ENCODE results near the gene GRHL1.
A peak's percentile ranks its signal among the peaks of the same experiment; 100 is the strongest.
"Not testable (repeated sequence)": the region's sequence is repeated elsewhere in the genome, so short reads cannot be mapped to it uniquely, and the experiment has no call there.

Gene GRHL1

GRCh38 chr2:10011606-10012325 is 60.3 kb downstream of the GRHL1 start:
- H3K4me1 ChIP-seq (ENCODE audit: control insufficient read depth in 5 of 5, insufficient read depth in 5 of 5, low read length in 5 of 5): peaks cover 15 to 62% (median 51%) of the 10 kb centered on the region in 5 donors
- not testable (repeated sequence) for H3K36me3 ChIP-seq (ENCODE audit: control insufficient read depth in 5 of 5, insufficient read depth in 5 of 5, low read length in 5 of 5); H3K27ac ChIP-seq (ENCODE audit: low read depth, low read length); H3K9ac ChIP-seq (ENCODE audit: low read length in 5 of 5); H3K4me3 ChIP-seq (ENCODE audit: low read depth in 1 of 5, low read length in 5 of 5); H3K27me3 ChIP-seq (ENCODE audit: control insufficient read depth in 5 of 5, insufficient read depth in 4 of 5, low read length in 5 of 5); H3K9me3 ChIP-seq (ENCODE audit: control insufficient read depth in 5 of 5, low read length in 5 of 5)

- not testable (repeated sequence) for H3K27me3 ChIP-seq (ENCODE audit: control insufficient read depth in 5 of 5, insufficient read depth in 4 of 5, low read length in 5 of 5); H3K4me3 ChIP-seq (ENCODE audit: low read depth in 1 of 5, low read length in 5 of 5); H3K9ac ChIP-seq (ENCODE audit: low read length in 5 of 5); H3K36me3 ChIP-seq (ENCODE audit: control insufficient read depth in 5 of 5, insufficient read depth in 5 of 5, low read length in 5 of 5); H3K27ac ChIP-seq (ENCODE audit: low read depth, low read length); H3K9me3 ChIP-seq (ENCODE audit: control insufficient read depth in 5 of 5, low read length in 5 of 5)
- H3K4me1 ChIP-seq (ENCODE audit: control insufficient read depth in 5 of 5, insufficient read depth in 5 of 5, low read length in 5 of 5): peaks cover 14 to 59% (median 50%) of the 10 kb centered on the region in 5 donors
Observed at GRCh38 chr2:10012366-10012962, 61.0 kb downstream of the GRHL1 start.

DNA sequence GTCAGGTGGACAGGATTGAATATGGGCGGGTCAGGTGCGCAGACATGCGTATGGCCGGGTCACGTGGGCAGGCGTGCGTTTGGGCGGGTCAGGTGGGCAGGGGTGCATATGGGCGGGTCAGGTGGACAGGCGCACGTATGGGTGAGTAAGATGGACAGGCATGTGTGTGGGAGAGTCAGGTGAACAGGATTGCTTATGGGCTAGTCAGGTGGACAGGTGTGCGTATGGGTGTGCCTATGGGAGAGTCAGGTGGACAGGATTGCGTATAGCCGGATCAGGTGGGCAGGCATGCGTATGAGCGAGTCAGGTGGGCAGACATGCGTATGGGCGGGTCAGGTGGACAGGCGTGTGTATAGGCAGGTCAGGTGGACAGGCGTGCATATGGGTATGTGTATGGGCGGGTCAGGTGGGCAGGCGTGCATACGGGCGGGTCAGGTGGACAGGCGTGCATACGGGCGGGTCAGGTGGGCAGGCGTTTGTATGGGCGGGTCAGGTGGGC is 61.5 kb downstream of the GRHL1 start:
- Histone ChIP-seq H3K4me1 (ENCODE audit: control insufficient read depth in 5 of 5, insufficient read depth in 5 of 5, low read length in 5 of 5) (peaks cover 13 to 54% (median 44%) of the 10 kb centered on the region in 5 donors), H3K27me3 (ENCODE audit: control insufficient read depth in 5 of 5, insufficient read depth in 4 of 5, low read length in 5 of 5) (no peaks in the 10 kb centered on the region), H3K36me3 (ENCODE audit: control insufficient read depth in 5 of 5, insufficient read depth in 5 of 5, low read length in 5 of 5) (no peaks in the 10 kb centered on the region), H3K9ac (ENCODE audit: low read length in 5 of 5) (no peak overlapping the region), H3K9me3 (ENCODE audit: control insufficient read depth in 5 of 5, low read length in 5 of 5) (peaks cover 0 to 5% (median 3%) of the 10 kb centered on the region in 5 donors), H3K27ac (ENCODE audit: low read depth, low read length) (no peak overlapping the region), H3K4me3 (ENCODE audit: low read depth in 1 of 5, low read length in 5 of 5) (no peak overlapping the region)

DNA sequence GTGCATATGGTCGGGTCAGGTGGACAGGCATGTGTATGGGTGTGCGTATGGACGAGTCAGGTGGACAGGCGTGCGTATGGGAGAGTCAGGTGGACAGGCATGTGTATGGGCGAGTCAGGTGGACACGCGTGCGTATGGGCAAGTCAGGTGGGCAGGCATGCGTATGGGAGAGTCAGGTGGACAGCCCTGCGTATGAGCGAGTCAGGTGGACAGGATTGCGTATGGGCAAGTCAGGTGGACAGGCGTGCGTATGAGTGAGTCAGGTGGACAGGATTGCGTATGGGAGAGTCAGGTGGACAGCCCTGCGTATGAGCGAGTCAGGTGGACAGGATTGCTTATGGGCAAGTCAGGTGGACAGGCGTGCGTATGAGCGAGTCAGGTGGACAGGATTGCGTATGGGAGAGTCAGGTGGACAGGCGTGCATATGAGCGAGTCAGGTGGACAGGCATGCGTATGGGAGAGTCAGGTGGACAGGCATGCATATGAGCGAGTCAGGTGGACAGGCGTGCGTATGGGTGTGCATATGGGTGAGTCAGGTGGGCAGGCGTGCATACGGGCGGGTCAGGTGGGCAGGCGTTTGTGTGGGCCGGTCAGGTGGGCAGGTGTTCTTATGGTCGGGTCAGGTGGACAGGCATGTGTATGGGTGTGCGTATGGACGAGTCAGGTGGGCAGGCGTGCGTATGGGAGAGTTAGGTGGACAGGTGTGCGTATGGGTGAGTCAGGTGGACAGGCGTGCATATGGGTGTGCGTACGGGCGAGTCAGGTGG is 62.3 kb downstream of the GRHL1 start:
- H3K27me3 ChIP-seq (ENCODE audit: control insufficient read depth in 5 of 5, insufficient read depth in 4 of 5, low read length in 5 of 5); H3K9me3 ChIP-seq (ENCODE audit: control insufficient read depth in 5 of 5, low read length in 5 of 5); H3K27ac ChIP-seq (ENCODE audit: low read depth, low read length); H3K4me3 ChIP-seq (ENCODE audit: low read depth in 1 of 5, low read length in 5 of 5); H3K9ac ChIP-seq (ENCODE audit: low read length in 5 of 5); H3K36me3 ChIP-seq (ENCODE audit: control insufficient read depth in 5 of 5, insufficient read depth in 5 of 5, low read length in 5 of 5): not testable (repeated sequence)
- peaks cover 11 to 54% (median 36%) of the 10 kb centered on the region in 5 donors for H3K4me1 ChIP-seq (ENCODE audit: control insufficient read depth in 5 of 5, insufficient read depth in 5 of 5, low read length in 5 of 5)

DNA sequence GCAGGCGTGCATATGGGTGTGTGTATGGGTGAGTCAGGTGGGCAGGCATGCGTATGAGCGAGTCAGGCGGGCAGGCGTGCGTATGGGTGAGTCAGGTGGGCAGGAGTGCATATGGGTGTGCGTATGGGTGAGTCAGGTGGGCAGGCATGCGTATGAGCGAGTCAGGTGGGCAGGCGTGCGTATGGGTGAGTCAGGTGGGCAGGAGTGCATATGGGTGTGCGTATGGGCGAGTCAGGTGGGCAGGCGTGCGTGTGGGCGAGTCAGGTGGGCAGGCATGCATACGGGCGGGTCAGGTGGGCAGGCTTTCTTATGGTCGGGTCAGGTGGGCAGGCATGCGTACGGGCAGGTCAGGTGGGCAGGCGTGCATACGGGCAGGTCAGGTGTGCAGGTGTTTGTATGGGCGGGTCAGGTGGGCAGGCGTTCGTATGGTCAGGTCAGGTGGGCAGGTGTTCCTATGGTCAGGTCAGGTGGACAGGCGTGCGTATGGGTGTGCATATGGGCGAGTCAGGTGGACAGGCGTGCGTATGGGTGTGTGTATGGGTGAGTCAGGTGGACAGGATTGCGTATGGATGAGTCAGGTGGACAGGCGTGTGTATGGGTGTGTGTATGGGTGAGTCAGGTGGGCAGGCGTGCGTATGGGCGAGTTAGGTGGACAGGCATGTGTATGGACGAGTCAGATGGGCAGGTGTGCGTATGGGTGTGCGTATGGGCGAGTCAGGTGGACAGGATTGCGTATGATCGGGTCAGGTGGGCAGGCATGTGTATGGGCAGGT is 63.1 kb downstream of the GRHL1 start:
- Histone ChIP-seq H3K9me3 (ENCODE audit: control insufficient read depth in 5 of 5, low read length in 5 of 5) (peaks cover 0 to 5% (median 3%) of the 10 kb centered on the region in 5 donors), H3K9ac (ENCODE audit: low read length in 5 of 5) (no peak overlapping the region), H3K27me3 (ENCODE audit: control insufficient read depth in 5 of 5, insufficient read depth in 4 of 5, low read length in 5 of 5) (no peaks in the 10 kb centered on the region), H3K4me3 (ENCODE audit: low read depth in 1 of 5, low read length in 5 of 5) (no peak overlapping the region), H3K4me1 (ENCODE audit: control insufficient read depth in 5 of 5, insufficient read depth in 5 of 5, low read length in 5 of 5) (peaks cover 12 to 53% (median 33%) of the 10 kb centered on the region in 5 donors), H3K27ac (ENCODE audit: low read depth, low read length) (no peak overlapping the region), H3K36me3 (ENCODE audit: control insufficient read depth in 5 of 5, insufficient read depth in 5 of 5, low read length in 5 of 5) (no peaks in the 10 kb centered on the region)

DNA sequence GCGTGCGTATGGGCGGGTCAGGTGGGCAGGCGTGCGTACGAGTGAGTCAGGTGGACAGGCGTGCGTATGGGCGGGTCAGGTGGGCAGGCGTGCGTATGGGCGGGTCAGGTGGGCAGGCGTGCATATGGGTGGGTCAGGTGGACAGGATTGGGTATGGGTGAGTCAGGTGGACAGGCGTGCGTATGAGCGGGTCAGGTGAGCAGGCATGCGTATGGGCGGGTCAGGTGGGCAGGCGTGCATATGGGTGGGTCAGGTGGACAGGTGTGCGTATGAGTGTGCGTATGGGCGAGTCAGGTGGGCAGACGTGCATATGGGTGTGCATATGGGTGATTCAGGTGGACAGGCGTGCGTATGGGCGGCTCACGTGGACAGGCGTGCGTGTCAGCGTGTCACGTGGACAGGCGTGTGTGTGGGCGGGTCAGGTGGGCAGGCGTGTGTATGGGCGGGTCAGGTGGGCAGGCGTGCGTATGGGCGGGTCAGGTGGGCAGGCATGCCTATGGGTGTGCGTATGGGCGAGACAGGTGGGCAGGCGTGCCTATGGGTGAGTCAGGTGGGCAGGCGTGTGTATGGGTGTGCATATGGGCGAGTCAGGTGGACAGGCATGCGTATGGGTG is 64.0 kb downstream of the GRHL1 start:
- not testable (repeated sequence) for H3K27ac ChIP-seq (ENCODE audit: low read depth, low read length); H3K36me3 ChIP-seq (ENCODE audit: control insufficient read depth in 5 of 5, insufficient read depth in 5 of 5, low read length in 5 of 5); H3K9ac ChIP-seq (ENCODE audit: low read length in 5 of 5); H3K9me3 ChIP-seq (ENCODE audit: control insufficient read depth in 5 of 5, low read length in 5 of 5); H3K27me3 ChIP-seq (ENCODE audit: control insufficient read depth in 5 of 5, insufficient read depth in 4 of 5, low read length in 5 of 5); H3K4me3 ChIP-seq (ENCODE audit: low read depth in 1 of 5, low read length in 5 of 5)
- peaks cover 7 to 52% (median 29%) of the 10 kb centered on the region in 5 donors for H3K4me1 ChIP-seq (ENCODE audit: control insufficient read depth in 5 of 5, insufficient read depth in 5 of 5, low read length in 5 of 5)

- peaks cover 0 to 5% (median 3%) of the 10 kb centered on the region in 5 donors for H3K9me3 ChIP-seq (ENCODE audit: control insufficient read depth in 5 of 5, low read length in 5 of 5)
- H3K36me3 ChIP-seq (ENCODE audit: control insufficient read depth in 5 of 5, insufficient read depth in 5 of 5, low read length in 5 of 5): no peaks in the 10 kb centered on the region
- H3K4me1 ChIP-seq (ENCODE audit: control insufficient read depth in 5 of 5, insufficient read depth in 5 of 5, low read length in 5 of 5): peaks cover 7 to 45% (median 23%) of the 10 kb centered on the region in 5 donors
- H3K27ac ChIP-seq (ENCODE audit: low read depth, low read length): no peak overlapping the region
- no peaks in the 10 kb centered on the region for H3K27me3 ChIP-seq (ENCODE audit: control insufficient read depth in 5 of 5, insufficient read depth in 4 of 5, low read length in 5 of 5)
- H3K9ac ChIP-seq (ENCODE audit: low read length in 5 of 5): no peak overlapping the region
- H3K4me3 ChIP-seq (ENCODE audit: low read depth in 1 of 5, low read length in 5 of 5): no peak overlapping the region
Observed at GRCh38 chr2:10016001-10016801, 64.7 kb downstream of the GRHL1 start.

GRCh38 chr2:10016802-10017258 is 65.3 kb downstream of the GRHL1 start:
- no peak overlapping the region for H3K4me3 ChIP-seq (ENCODE audit: low read depth in 1 of 5, low read length in 5 of 5)
- no peaks in the 10 kb centered on the region for H3K27me3 ChIP-seq (ENCODE audit: control insufficient read depth in 5 of 5, insufficient read depth in 4 of 5, low read length in 5 of 5)
- H3K27ac ChIP-seq (ENCODE audit: low read depth, low read length): peak overlapping the region; percentile 84
- H3K9me3 ChIP-seq (ENCODE audit: control insufficient read depth in 5 of 5, low read length in 5 of 5): peaks cover 0 to 5% (median 3%) of the 10 kb centered on the region in 5 donors
- no peaks in the 10 kb centered on the region for H3K36me3 ChIP-seq (ENCODE audit: control insufficient read depth in 5 of 5, insufficient read depth in 5 of 5, low read length in 5 of 5)
- H3K9ac ChIP-seq (ENCODE audit: low read length in 5 of 5): no peak overlapping the region
- H3K4me1 ChIP-seq (ENCODE audit: control insufficient read depth in 5 of 5, insufficient read depth in 5 of 5, low read length in 5 of 5): peaks cover 7 to 38% (median 23%) of the 10 kb centered on the region in 5 donors

Data from subcutaneous abdominal adipose tissue (tissue), 5 donors.